HepG2 (cell line): ENCODE results near the gene ZDHHC8. TPM values are rescaled to one million over a fixed set of nuclear protein-coding genes. Genes with fewer than 3 reads are reported as not detected.

Source experiments
- ATAC-seq: fragments of 200-7000 bp; cut with Tn5 transposase; 3 replicates; pipeline ENCODE4 v1.9.1; 2020; ENCODE audit warnings: mild to moderate bottlenecking, moderate library complexity
- BruUV-seq: library from RNA; stranded (reverse); fragments of 400-500 nt; replicated peaks from 2 replicates; lab custom pipeline; 2021; lab: Mats Ljungman, UMichigan
- CTCF ChIA-PET: fragments of 300-600 bp; formaldehyde crosslinking; extraction: SDS; loops from one replicate; lab custom pipeline; 2021; ENCODE audit warnings: low total read pairs, inconsistent platforms, low intra/inter-chr PET ratio; lab: Yijun Ruan, JAX
- POLR2A ChIA-PET: fragments of 350-600 bp; sonication (Branson Sonifier 250); formaldehyde crosslinking; loops from one replicate; lab custom pipeline; 2020; ENCODE audit warnings: antibody characterized with exemption, inconsistent platforms; lab: Yijun Ruan, JAX
- DNase-seq: peaks from one replicate; pipeline ENCODE4 v3.0.0-alpha.2; 2015; ENCODE audit warnings: low spot score
- FAIRE-seq: peaks from 3 replicates; lab custom pipeline; 2011; peaks lifted over from hg19 to GRCh38; lab: Jason Lieb, UNC
- H2AFZ ChIP-seq: one replicate; pipeline ENCODE4 v1.6.1; 2011; ENCODE audit warnings: low read length, inconsistent platforms
- H3K27ac ChIP-seq: fragments of 300-600 bp; 3 replicates; pipeline ENCODE4 v1.8.0; 2011; ENCODE audit warnings: mixed run types, mild to moderate bottlenecking, mixed read lengths, low read length, inconsistent platforms; ENCODE audit not compliant: insufficient read depth; ENCODE audit errors: extremely low read length
- H3K27me3 ChIP-seq, 2 experiments: fragments of 200-600 bp in 1 of 2; 2 replicates in 1 of 2; 3 replicates in 1 of 2; pipeline versions ENCODE4 v1.6.0 to v1.8.0; 2011; ENCODE audit warnings: low read length in 2 of 2, mild to moderate bottlenecking in 2 of 2, moderate library complexity in 2 of 2, inconsistent platforms in 1 of 2; ENCODE audit not compliant: insufficient read depth in 2 of 2, control insufficient read depth in 1 of 2
- H3K36me3 ChIP-seq, 2 experiments: fragments of 200-600 bp in 1 of 2; replicated peaks in 1 of 2; 2 replicates in 1 of 2; 3 replicates in 1 of 2; pipeline versions ENCODE4 v1.5.1 to v1.8.0; 2011; ENCODE audit warnings: low read length in 2 of 2, inconsistent platforms in 1 of 2; ENCODE audit not compliant: insufficient read depth in 2 of 2, control insufficient read depth in 1 of 2
- H3K4me1 ChIP-seq: 2 replicates; pipeline ENCODE4 v1.5.1; 2012; ENCODE audit warnings: low read length, inconsistent platforms; ENCODE audit not compliant: insufficient read depth
- H3K4me2 ChIP-seq: 2 replicates; pipeline ENCODE4 v1.6.0; 2011; ENCODE audit warnings: low read depth, low read length, inconsistent platforms
- H3K4me3 ChIP-seq, 3 experiments: fragments of 200-600 bp in 1 of 3; sonication (generic), shearing (Covaris generic) in 1 of 3; replicated peaks in 1 of 3; 2 replicates each; pipeline ENCODE4 v1.5.1; 2011 to 2016; ENCODE audit warnings: low read length in 3 of 3, inconsistent platforms in 2 of 3, low read depth in 2 of 3, mild to moderate bottlenecking in 2 of 3, control low read depth in 1 of 3, mixed read lengths in 1 of 3; ENCODE audit not compliant: insufficient read depth in 1 of 3
- H3K79me2 ChIP-seq: one replicate; pipeline ENCODE4 v1.6.1; 2011; ENCODE audit warnings: low read length, inconsistent platforms; ENCODE audit not compliant: insufficient read depth
- H3K9ac ChIP-seq: 2 replicates; pipeline ENCODE4 v1.6.0; 2011; ENCODE audit warnings: mild to moderate bottlenecking, low read depth, low read length, inconsistent platforms; ENCODE audit not compliant: insufficient read depth
- H3K9me3 ChIP-seq: 2 replicates; pipeline ENCODE4 v1.5.1; 2012; ENCODE audit warnings: mild to moderate bottlenecking, low read length
- H4K20me1 ChIP-seq: 2 replicates; pipeline ENCODE4 v1.6.0; 2011; ENCODE audit warnings: inconsistent platforms, mild to moderate bottlenecking, low read length, moderate library complexity; ENCODE audit not compliant: insufficient read depth
- FOXK2 ChIP-seq: fragments of 450-650 bp; IDR thresholded peaks from 2 replicates; pipeline ENCODE4 v1.6.1; 2016
- HMG20A ChIP-seq: IDR thresholded peaks from 2 replicates; pipeline ENCODE4 v1.6.1; 2016; ENCODE audit warnings: borderline replicate concordance
- IKZF1 ChIP-seq: fragments of 450-650 bp; IDR thresholded peaks from 2 replicates; pipeline ENCODE4 v1.7.1; 2016
- MAFF ChIP-seq: IDR thresholded peaks from 2 replicates; pipeline ENCODE4 v1.6.1; 2011; ENCODE audit warnings: low read depth, low read length, improper control_type of control experiment
- MTA1 ChIP-seq: sonication (generic); formaldehyde crosslinking; IDR thresholded peaks from 2 replicates; pipeline ENCODE4 v1.4.0; 2020; ENCODE audit warnings: missing genetic modification reagents, mild to moderate bottlenecking, borderline replicate concordance
- NR3C1 ChIP-seq: sonication (generic); formaldehyde crosslinking; IDR thresholded peaks from 2 replicates; pipeline ENCODE4 v1.4.0; 2020; ENCODE audit warnings: missing genetic modification reagents
- PBX2 ChIP-seq: IDR thresholded peaks from 2 replicates; pipeline ENCODE4 v1.6.1; 2016; ENCODE audit warnings: control low read depth
- SP140L ChIP-seq: sonication (generic); formaldehyde crosslinking; IDR thresholded peaks from 2 replicates; pipeline ENCODE4 v1.4.0; 2020; ENCODE audit warnings: missing genetic modification reagents, borderline replicate concordance
- ZBTB20 ChIP-seq: sonication (generic); formaldehyde crosslinking; IDR thresholded peaks from 2 replicates; pipeline ENCODE4 v1.8.1; 2023; ENCODE audit warnings: missing genetic modification reagents, low read depth, mild to moderate bottlenecking, borderline replicate concordance
- ZBTB25 ChIP-seq: IDR thresholded peaks from 2 replicates; pipeline ENCODE4 v1.6.1; 2018; ENCODE audit warnings: missing genetic modification reagents
- ZNF496 ChIP-seq: sonication (generic); formaldehyde crosslinking; IDR thresholded peaks from 2 replicates; pipeline ENCODE4 v1.8.1; 2023; ENCODE audit warnings: mild to moderate bottlenecking, moderate library complexity, missing genetic modification reagents; ENCODE audit not compliant: insufficient replicate concordance
- ZNF513 ChIP-seq: sonication (generic); formaldehyde crosslinking; conservative IDR thresholded peaks from 2 replicates; pipeline ENCODE4 v1.5.0; 2020; ENCODE audit warnings: missing genetic modification reagents
- WGBS: methylation state at CpG from one replicate; pipeline ENCODE4 v1.1.6; 2017; ENCODE audit warnings: low lambda C conversion rate; 5-methylcytosine and 5-hydroxymethylcytosine counted together
- in situ Hi-C: cut with HindIII; loops from 2 replicates; pipeline ENCODE4 v1.10.0; 2017; ENCODE audit warnings: low pct_unique_long_range_greater_than_20kb; ENCODE audit not compliant: extremely low pct_ligation_motif_present
- intact Hi-C: fragments of 100-400 bp; cut with micrococcal nuclease; formaldehyde crosslinking; loops from one replicate; pipeline ENCODE4 v1.10.0; 2022; ENCODE audit not compliant: unreplicated experiment
- polyA plus RNA-seq, 8 experiments: library from polyadenylated mRNA; depleted of rRNA in 3 of 8; stranded (reverse) in 7 of 8; unstranded in 1 of 8; fragments of >200 nt; fragmentation: Illumina TruSeq in 4 of 8; extraction: Trizol in 4 of 8; gene quantifications; 2 replicates each; pipeline versions ENCODE4 v1.2.1 to v1.2.3, GENCODE V29; 2011 to 2016; ENCODE audit warnings: low read depth in 4 of 8, missing spikeins in 1 of 8, mixed read lengths in 1 of 8; ENCODE audit not compliant: insufficient read depth in 1 of 8
- total RNA-seq, 5 experiments: library from RNA; depleted of rRNA; stranded (reverse); fragments of >200 nt; fragmentation: Illumina TruSeq; extraction: Trizol; gene quantifications; 2 replicates each; pipeline ENCODE4 v1.2.3, GENCODE V29; 2016; ENCODE audit warnings: low read depth in 1 of 5

ZDHHC8 gene
- total and polyA plus RNA-seq, 2 of the 13 experiments (the other 11 are each of a cell fraction or from before 2014, with no cell fraction given): 7.5 to 21.3 TPM

GRCh38 chr22:20126284-20127029, 5.1 kb upstream of the ZDHHC8 start:
- no peak overlapping the region for H2AFZ ChIP-seq
- no peak overlapping the region for H3K4me2 ChIP-seq
- TF ChIP-seq HMG20A: no peak
- TF ChIP-seq PBX2 (CRISPR knock-in tag): no peak
- no peak for TF ChIP-seq ZNF513 (CRISPR knock-in tag)
- TF ChIP-seq ZBTB20 (CRISPR knock-in tag): no peak
- TF ChIP-seq IKZF1: no peak
- no peak for TF ChIP-seq ZNF496 (CRISPR knock-in tag)
- TF ChIP-seq MTA1 (CRISPR knock-in tag): no peak
- TF ChIP-seq NR3C1 (CRISPR knock-in tag): no peak
- TF ChIP-seq MAFF: no peak
- no peak for TF ChIP-seq FOXK2
- TF ChIP-seq ZBTB25 (CRISPR knock-in tag): no peak
- TF ChIP-seq SP140L: no peak
- H3K4me3 ChIP-seq: no peak overlapping the region
- intact Hi-C loops: no loop called here
- ATAC-seq (no peak), FAIRE-seq (no peak), DNase-seq (no peak)
- no TSS peak for BruUV-seq
- H4K20me1 ChIP-seq: peaks cover 5% of the 10 kb centered on the region; the same call in 1 of the 2 replicates
- no peak overlapping the region for H3K27ac ChIP-seq
- ChIA-PET CTCF (no interaction called here), POLR2A (interaction anchor here (0.9 kb wide), 1 partner anchor 9 kb away, joined by 3 read pairs; no protein-coding TSS in a partner anchor)
- H3K27me3 ChIP-seq: no peaks in the 10 kb centered on the region
- H3K9ac ChIP-seq: no peak overlapping the region
- peaks cover 10% of the 10 kb centered on the region for H3K79me2 ChIP-seq
- peaks cover 22 to 55% of the 10 kb centered on the region in 2 experiments for H3K36me3 ChIP-seq
- in situ Hi-C loops: no loop called here
- over 99% methylated on average over 15 of the region's 19 CpGs for WGBS
- peaks cover 43% of the 10 kb centered on the region for H3K4me1 ChIP-seq
- H3K9me3 ChIP-seq: no peaks in the 10 kb centered on the region
